Pons (tissue), 1 donor: ENCODE results near the gene VAT1L.

Source experiments
- DNase-seq: peaks from one replicate; pipeline ENCODE4 v3.0.0-alpha.2; 2016; ENCODE audit warnings: low spot score

VAT1L gene

DNA sequence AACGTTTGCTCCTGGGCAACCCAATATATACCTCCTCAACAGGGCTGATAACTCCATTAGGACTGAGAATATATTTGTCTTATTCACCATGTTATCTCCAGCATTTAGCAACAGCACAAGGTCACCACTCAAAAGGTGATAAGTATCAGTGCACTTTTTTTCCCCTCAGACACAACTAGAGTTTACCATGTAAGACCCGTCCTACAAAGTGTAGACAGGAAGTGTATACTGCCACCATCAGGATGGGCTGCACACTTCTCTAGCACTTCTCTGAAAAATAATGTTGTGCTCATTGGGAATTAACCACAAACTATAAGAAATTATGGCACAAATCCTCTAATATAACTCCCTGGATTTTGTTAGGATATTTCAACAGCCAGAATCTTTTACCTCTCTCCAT, 5.7 kb upstream of the VAT1L start:
- DNase-seq: no peak

DNA sequence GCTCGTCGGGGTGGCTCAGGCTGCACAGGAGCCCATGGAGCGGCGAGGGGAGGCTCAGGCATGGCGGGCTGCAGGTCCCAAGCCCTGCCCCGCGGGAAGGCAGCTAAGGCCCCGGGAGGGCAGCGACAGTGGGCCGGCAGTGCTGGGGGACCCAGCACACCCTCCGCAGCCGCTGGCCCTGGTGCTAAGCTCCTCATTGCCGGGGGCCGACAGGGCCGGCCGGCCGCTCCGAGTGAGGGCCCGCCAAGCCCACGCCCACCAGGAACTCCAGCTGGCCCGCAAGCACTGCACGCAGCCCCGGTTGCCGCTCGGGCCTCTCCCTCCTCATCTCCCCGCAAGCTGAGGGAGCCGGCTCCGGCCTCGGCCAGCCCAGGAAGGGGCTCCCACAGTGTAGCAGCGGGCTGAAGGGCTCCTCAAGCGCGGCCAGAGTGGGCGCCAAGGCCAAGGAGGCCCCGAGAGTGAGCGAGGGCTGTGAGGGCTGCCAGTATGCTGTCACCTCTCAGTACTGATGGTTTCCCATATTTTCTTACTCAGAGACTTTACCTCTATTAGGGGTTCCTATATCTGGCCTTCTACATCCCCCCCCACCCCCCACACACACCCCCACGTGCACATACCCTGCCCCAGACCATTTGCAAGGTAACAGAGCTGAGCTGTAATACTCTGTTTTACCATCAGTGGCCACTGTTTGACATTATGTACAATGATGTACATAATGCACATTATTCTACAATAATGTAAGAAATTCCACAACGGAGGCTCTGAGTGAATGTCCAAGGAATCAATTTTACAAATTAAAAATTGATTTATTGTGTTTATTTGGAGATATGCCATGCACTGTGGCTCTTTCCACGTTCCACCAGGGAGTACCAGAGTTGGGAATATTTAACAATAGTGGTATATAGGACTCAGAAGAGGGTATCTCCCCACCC, 3.7 kb upstream of the VAT1L start:
- no peak for DNase-seq

DNA sequence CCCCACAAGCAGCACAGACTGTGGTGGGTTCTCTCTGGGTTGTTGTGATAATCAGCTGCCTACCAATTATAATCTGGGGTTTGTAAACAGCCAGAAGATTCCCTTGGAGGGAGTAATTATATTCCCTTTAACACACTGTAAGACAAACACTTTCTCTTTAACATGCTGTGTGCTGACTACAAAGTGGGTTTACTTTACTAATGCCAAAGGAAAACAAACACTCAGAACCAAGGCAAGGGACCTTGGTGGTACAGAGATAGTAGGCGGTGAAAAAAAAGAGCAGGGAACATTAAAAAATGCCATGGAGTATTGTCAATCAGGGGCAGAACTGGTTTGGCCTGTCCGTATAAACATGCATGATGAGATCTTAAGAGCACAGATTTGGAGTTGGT, 3.0 kb upstream of the VAT1L start:
- DNase-seq: no peak

DNA sequence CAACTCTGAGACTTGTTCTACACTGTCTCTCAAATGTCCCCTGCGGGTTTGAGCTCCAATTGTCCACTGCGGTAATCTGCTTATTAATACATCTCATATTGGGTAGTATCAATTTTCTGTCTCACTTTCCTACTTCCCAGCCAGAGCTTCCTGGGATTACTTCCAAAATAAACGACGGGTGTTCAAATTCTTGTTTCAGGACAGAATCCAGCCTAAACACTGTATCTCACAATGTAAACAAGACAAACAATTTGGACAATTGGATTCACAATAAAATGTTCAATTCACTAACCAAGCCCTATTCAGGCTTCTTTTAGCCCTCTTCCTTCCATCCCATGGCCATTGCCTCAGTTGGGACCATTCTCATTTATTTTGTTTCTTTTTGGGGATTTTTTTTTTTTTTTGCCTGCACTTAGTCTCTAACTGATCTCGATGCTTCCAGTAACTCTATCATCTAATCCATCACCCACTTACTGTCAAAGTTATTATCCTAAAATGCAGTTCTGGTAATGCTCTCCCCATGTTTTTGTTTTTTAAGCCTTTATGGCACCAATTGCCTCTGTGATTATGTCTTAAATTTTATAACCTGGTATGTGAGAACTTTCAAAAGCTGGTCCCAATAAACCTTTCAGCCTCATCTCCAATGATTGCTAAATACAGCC, 2.0 kb upstream of the VAT1L start:
- DNase-seq: no peak

DNA sequence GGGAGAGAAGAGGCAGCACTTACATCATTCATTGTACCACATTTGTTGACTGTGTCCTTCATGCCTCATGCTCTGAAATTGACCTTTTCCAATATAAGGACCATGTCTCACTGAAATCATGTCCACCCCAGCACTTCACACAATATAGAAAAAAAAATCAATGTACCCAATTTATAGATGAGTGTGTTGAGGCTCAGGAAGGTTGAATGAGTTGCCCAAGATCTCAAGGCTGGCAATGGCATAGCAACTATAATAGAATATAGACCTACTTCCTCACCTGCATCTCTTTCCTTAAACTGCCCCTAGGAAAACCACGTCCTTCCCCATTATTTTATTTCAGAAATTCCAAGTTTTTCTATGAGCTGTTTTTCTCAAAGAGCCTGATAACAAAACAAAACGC, 912 bp upstream of the VAT1L start:
- no peak for DNase-seq

DNA sequence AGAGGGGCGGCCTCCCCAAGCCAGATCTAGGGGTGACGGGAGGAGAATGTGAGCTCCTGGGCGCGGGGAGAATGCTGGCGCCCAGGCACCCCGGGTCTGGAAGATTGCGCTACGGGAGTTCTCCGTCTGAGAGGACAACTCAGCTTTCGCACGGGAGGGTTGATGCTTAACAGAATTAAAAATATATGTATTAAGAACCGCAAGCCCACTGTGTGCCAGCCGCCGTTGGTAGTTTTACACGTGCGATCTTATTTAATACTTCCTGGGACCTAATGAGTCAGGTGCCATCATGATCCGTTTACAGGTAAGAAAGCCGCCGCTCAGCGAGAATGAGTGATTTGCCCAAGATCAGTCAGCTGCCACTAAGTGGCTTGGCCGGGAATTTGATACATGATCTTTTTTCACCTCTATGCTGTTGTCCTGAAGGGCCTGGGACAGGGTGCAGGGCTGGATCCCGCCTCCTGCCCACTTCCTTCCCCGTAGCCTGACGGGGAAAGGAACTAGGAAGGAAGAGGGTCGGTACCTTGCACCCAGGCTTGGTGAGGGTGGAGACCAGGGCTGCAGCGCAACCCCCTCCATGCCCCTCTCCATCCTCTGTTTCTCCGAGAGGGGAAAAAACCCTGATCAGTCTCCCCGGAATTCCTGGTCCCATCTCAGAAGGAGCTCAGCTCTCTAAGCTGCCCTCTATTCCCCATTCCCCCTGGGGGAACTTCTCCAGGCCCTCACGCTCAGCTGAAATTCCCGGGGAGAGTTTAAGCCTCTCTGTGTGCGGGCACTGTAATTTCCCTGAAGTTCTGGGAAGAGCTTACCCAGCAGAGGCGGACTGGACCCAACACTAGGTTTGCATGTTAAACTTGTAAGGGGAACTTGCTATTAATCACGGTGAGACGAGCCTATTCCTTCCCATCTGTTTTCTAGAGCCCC, 983 bp downstream of the VAT1L start:
- DNase-seq: no peak

DNA sequence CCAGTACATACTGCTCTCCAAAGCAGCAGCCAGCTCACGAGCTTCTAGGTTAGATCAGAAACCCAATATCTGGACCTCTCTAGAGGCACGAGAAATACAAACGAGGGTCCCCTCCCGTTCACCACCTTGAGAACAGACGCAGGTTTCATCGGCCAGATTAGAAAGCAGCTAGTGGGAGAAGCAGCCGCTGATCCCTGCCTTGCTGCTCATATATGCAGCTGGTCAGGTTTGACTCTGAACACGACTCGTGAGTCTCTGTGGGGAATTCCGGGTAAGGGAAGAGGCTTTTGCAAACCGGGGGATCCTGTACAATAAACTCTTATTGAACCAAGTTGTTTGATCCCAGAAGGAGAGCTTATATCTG, 1.6 kb downstream of the VAT1L start:
- no peak for DNase-seq

DNA sequence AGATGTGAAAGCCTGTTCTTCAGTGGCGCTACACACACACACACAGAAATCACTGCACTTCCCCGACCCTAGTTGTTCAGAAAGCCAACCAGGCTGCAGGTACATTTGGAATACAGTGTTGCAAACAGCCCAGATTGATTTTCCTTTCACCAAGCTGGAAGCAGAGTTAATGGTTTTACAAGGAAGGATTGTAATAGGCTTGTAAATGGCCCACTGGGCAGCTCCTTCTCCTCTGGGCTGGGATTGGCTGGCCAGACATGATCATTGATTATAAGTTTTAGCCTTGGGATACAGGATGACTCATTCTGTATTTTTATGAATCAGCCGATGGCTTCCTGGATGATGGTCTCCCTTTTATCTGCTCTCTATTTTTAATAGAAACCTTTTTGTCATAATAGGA, 2.5 kb downstream of the VAT1L start:
- DNase-seq: no peak

DNA sequence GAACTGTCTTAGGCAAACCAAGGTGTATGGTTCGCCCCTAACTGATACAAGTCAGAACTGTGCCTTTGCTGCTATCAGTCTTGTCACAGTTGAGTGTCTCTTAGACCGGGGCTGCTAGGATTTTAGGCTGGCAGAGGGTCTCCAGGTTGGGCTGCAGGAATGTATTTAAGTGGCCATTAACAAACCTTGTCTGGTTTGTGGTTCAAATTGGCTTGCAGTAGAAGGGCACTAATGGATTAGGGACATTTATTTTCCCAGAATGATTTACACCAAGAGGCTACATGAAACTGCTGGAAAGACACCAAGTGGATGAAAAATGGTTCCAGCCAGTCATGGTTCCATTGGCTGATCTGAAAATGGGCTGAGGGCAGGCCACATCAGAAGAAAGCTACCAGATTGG, 5.1 kb downstream of the VAT1L start:
- DNase-seq: no peak

DNA sequence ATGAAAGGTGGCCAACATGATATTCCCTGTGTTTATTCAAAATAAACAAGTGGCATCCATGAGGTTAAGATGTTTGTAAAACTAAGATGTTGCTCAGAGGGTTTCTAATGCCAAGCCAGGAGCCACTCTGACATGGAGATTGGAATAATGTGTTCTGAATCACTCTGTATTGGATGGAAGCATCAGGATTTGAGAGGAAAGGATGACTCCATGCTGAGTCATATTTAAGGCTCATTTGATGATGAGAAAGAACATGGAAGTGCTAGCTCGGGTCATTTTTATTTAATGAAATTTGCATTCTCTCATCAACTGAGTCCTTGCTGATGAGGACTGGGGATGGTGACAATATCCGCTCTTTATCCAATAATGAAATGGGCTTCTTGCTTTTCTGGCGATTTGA, 6.2 kb downstream of the VAT1L start:
- no peak for DNase-seq

DNA sequence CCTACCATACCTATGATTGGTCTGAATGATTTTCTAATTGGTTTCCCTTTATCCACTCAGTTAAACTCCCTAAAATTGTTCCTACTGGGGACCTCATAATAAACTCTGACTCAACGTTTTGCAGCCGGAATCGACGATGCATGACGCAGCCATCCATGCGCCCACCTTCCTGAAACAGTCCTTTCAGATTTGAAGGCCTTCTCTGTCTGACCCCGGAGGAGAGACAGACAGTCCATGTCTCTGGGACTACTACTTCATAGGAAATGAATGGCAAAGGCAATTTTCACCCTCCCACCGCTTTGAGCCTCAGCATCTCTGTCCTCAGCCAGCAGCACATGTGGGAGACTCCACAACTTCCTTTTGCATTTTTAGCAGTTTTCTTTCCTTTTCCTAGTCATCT, 13.5 kb downstream of the VAT1L start:
- DNase-seq: no peak

DNA sequence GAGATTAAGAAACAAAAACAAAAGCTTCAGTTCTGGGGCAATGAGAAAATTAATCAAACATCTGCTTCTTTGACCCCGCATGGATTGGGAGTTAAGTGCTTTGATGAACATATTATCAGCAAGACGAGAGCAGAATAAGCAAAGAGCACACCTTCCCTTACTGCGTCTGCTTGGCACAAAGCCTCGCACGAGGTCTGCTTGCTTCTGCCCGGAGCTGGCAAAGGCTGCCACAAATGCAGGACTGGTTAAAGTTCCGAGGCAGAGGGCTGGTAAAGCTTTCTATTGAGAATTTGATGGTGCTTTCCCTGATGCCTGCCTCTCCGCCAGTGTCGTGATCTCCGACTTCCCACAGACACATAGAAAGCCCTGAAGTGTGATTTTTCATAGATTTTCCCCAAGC, 17.0 kb downstream of the VAT1L start:
- no peak for DNase-seq

DNA sequence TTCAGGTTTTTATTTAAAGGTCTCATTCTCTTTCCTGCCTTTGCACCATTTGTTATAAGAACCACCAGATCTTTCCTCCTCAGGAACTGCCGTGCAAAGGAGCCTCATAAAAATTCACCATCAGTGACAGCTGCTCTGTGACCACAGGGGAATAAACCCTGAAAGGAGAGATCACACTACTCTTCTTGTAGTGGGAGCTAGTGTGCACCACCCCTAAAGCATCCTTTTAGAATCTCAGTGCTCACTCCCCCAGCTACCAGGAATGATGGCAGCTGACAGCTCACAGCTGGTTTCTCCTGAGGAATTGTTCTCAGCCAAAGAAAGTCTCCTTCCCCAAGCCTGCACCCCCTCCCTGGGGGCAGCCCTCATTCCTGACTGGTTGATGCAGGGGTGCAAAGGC, 18.7 kb downstream of the VAT1L start:
- no peak for DNase-seq

DNA sequence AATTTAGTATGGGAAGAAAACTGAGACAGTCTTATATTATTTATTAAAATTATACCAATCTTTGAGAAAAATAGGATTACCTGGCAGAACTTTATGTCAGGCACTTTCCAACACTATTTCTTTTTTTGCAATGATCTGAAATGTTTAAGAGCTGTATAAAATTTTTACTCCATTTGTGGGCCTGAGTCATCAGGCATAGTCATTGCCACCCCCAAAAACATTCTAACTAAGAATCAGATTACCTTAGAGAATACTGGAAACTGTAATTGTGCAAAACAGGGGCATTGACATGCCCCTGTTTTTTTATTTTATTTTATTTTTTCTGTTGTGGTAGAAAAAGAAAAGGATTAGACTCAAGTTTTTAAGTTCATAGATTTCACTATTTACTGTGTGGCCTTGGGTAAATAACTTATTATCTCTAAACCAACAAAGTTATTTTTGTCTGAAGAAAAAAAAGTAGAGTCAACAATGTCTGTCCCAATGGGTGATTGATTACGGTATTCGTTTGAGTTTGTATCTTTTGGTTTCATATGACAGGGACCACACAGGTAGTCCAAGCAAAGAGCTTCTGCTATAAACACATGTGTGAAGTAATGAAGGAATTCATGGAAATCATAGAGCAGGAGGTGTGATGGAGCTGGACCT, 24.6 kb downstream of the VAT1L start:
- no peak for DNase-seq

DNA sequence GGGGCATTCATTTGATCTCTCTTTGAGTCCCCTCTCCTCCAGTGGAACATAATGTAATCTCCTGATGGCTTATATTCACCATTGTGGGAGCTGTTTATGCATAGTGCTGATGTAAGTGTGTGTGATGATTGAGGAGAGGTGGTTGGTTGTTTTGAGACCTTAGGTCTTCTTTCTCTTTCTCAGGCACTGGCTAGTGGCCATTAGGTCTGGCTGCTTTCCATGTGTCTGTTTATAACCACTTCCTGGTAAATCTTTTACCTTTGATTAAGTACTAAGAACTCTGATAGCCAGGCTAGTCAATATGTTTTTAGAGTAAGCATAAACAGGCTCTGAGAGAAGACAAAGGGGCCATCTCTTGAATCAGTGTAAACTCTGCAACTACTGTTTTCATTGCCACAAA, 27.9 kb downstream of the VAT1L start:
- DNase-seq: no peak

DNA sequence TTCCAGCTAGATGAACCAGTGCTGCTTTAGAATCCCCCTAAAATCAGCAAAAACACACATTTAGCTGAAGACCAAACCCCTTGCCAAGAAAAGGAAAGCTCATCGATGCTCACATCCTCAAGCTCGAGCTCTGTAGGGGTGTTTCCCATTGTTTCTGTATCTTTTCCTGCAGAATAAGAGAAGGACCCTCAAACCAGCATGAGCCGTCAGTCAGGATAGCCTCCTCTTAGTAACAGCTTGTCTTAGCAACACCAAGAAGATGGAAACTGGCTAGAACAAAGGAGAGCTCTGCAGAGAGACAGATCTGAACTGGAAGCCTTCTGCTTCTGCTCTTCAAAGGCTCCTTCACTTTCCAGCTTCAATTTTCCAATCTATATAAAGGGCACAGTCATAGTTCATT, 32.0 kb downstream of the VAT1L start:
- no peak for DNase-seq

DNA sequence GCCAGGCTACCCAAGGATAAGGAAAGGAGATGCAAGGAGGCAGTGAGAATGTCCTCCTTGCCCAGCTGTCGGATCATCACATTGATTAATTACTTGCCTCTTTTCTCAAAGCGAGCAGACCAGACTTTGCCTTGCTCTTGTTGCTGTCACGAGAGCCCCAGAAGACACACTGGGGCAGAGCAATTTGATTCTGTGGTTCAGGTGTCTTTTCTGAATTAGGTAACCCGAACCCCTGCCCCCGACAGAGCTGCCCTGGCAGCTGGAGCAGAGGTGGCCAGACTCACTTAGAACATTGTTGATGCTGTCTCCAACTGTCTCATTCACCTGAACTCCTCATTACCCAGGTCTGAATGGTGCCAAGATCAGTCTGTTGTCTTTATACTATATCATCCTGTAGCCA, 34.3 kb downstream of the VAT1L start:
- DNase-seq: no peak

DNA sequence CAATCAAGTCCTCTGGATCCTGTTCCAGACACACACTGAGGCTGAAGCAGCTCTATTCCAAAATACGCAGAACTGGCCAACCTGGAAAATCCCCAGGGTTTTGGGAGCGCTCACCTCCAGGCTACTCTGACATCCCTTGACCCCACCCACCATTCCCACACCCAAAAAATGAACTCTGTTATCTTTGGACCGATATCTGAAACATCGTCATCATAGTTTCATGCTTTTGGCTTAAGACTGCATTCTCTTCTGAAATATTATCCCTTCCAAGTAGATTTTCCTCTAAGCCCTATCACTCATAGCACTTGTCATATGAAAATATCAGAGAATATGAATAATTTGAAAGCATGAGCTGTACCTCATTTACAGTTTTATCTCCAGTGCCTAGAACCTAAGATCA, 34.7 kb downstream of the VAT1L start:
- no peak for DNase-seq

DNA sequence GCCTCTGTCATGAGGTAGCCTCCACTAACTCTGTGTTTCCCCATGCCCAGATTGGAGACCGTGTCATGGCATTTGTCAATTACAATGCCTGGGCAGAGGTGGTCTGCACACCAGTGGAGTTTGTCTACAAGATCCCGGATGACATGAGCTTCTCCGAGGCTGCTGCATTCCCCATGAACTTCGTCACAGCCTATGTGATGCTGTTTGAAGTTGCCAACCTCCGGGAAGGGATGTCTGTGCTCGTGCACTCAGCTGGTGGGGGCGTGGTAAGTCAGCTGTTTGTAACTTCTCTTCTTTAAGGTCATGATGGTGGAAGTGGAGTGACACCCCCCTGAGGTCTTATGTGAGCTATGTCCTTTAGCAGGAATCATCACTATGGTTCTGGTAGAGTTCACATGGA, 36.8 kb downstream of the VAT1L start:
- DNase-seq: no peak

DNA sequence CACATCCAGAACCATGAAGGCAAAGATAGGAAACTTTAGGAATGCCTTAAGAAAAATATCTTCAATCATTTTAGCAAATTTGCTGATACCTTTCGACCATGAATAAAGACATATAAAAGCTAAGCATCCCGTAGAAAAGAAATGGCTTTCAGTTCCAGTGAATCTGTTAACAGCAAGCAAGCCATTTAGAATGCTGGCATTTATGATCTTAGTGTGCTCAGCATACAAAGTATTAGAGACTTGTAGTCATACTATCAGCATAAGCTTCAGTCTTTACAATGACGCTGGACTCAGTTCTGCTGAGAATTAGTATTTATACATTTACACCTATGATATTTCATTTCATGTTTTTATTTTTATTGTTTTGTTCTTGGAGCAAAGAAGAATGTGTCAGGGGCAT, 38.7 kb downstream of the VAT1L start:
- no peak for DNase-seq

DNA sequence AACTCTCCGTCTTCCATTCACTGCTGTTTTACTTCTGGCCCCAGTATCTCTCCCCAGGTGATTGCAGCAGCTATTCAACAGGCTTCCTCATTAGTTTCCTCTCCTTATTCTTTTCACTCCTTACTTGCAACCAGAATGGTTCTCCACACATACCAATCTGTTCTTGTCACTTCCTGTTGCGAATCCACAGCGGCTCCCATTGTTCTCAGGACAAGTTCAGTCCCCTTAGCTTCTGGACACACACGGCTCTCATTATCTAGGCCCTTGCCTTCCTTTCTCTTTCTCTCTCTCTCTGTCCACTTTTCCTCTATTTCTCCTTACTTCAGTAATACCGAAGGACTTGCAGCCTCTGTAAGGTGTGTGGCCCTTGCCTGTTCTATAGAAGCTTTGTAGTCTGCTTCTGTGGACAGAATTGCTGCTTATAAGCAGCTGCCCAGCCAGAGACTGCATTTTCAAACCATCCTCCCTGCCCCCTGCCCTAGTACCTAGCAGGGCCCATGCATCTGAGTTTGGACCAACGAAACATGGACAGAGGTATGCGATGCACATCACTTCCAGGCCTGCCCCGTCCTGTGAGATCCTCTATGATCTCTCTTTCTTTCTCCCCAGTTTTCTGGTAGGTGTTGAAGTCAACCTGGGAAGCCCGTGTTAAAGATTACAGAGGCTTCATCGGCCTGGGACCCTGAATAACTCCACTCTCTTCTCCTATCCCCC, 45.7 kb downstream of the VAT1L start:
- DNase-seq: peak; percentile 45
